ENCODE results near the gene ZNF804B. TPM values are rescaled to one million over a fixed set of nuclear protein-coding genes. Genes with fewer than 3 reads are reported as not detected.
A peak's percentile ranks its signal among the peaks of the same experiment; 100 is the strongest.

ZNF804B gene
- total RNA-seq, 1 donor from 2014 or later, result not detected

- Histone ChIP-seq H3K27ac (no peak overlapping the region), H3K9me3 (no peaks in the 10 kb centered on the region), H3K4me3 (no peak overlapping the region), H3K36me3 (no peaks in the 10 kb centered on the region), H3K4me1 (no peaks in the 10 kb centered on the region), H3K27me3 (ENCODE audit: low read depth) (no peaks in the 10 kb centered on the region)
- intact Hi-C loops (cut with DNase I), result no loop called here
- TF ChIP-seq CTCF (IDR thresholded peaks at IDR 0.05), result no peak
- no peak for ATAC-seq
- DNase-seq, result no peak
Observed at GRCh38 chr7:89334797-89335196, 575.3 kb downstream of the ZNF804B start.

- Histone ChIP-seq H3K4me1 (no peaks in the 10 kb centered on the region), H3K9me3 (no peaks in the 10 kb centered on the region), H3K4me3 (no peak overlapping the region), H3K36me3 (no peaks in the 10 kb centered on the region), H3K27ac (no peak overlapping the region), H3K27me3 (ENCODE audit: low read depth) (no peaks in the 10 kb centered on the region)
- DNase-seq (no peak), ATAC-seq (peak; percentile 54 to 70)
- no peak for TF ChIP-seq CTCF (IDR thresholded peaks at IDR 0.05)
- intact Hi-C loops (cut with DNase I), result no loop called here
Observed at GRCh38 chr7:89335490-89335889, 576.0 kb downstream of the ZNF804B start.

GRCh38 chr7:89336121-89336520 lies 576.6 kb downstream of the ZNF804B start:
- H3K36me3 ChIP-seq, result no peaks in the 10 kb centered on the region
- no peak for TF ChIP-seq CTCF (IDR thresholded peaks at IDR 0.05)
- intact Hi-C loops (cut with DNase I), result no loop called here
- H3K9me3 ChIP-seq, result no peaks in the 10 kb centered on the region
- ATAC-seq, result no peak
- H3K27ac ChIP-seq, result no peak overlapping the region
- no peak for DNase-seq
- no peaks in the 10 kb centered on the region for H3K27me3 ChIP-seq (ENCODE audit: low read depth)
- no peak overlapping the region for H3K4me3 ChIP-seq
- H3K4me1 ChIP-seq, result no peaks in the 10 kb centered on the region

- DNase-seq, result no peak
- no peak for TF ChIP-seq CTCF (IDR thresholded peaks at IDR 0.05)
- Histone ChIP-seq H3K4me3 (no peak overlapping the region), H3K27me3 (ENCODE audit: low read depth) (no peaks in the 10 kb centered on the region), H3K27ac (no peak overlapping the region), H3K9me3 (no peaks in the 10 kb centered on the region), H3K4me1 (no peaks in the 10 kb centered on the region), H3K36me3 (no peaks in the 10 kb centered on the region)
- intact Hi-C loops (cut with DNase I), result no loop called here
- ATAC-seq, result no peak
Observed at GRCh38 chr7:89339748-89340147, 580.2 kb downstream of the ZNF804B start.

GRCh38 chr7:89357121-89357520 lies 597.6 kb downstream of the ZNF804B start:
- H3K36me3 ChIP-seq, result no peaks in the 10 kb centered on the region
- no peak for TF ChIP-seq CTCF (IDR thresholded peaks at IDR 0.05)
- intact Hi-C loops (cut with DNase I), result no loop called here
- no peak overlapping the region for H3K4me3 ChIP-seq
- H3K27me3 ChIP-seq (ENCODE audit: low read depth), result no peaks in the 10 kb centered on the region
- H3K27ac ChIP-seq, result no peak overlapping the region
- no peak for ATAC-seq
- no peaks in the 10 kb centered on the region for H3K9me3 ChIP-seq
- no peak for DNase-seq
- H3K4me1 ChIP-seq, result no peaks in the 10 kb centered on the region

- Histone ChIP-seq H3K4me3 (no peak overlapping the region), H3K27me3 (ENCODE audit: low read depth) (no peaks in the 10 kb centered on the region), H3K9me3 (no peaks in the 10 kb centered on the region), H3K27ac (no peak overlapping the region), H3K4me1 (no peaks in the 10 kb centered on the region), H3K36me3 (no peaks in the 10 kb centered on the region)
- TF ChIP-seq CTCF (IDR thresholded peaks at IDR 0.05), result no peak
- intact Hi-C loops (cut with DNase I), result no loop called here
- DNase-seq (no peak), ATAC-seq (no peak)
Observed at GRCh38 chr7:89377219-89377618, 617.7 kb downstream of the ZNF804B start.
